ENCODE results near the gene PAQR3.

Gene PAQR3, protein sequence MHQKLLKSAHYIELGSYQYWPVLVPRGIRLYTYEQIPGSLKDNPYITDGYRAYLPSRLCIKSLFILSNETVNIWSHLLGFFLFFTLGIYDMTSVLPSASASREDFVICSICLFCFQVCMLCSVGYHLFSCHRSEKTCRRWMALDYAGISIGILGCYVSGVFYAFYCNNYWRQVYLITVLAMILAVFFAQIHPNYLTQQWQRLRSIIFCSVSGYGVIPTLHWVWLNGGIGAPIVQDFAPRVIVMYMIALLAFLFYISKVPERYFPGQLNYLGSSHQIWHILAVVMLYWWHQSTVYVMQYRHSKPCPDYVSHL

DNA sequence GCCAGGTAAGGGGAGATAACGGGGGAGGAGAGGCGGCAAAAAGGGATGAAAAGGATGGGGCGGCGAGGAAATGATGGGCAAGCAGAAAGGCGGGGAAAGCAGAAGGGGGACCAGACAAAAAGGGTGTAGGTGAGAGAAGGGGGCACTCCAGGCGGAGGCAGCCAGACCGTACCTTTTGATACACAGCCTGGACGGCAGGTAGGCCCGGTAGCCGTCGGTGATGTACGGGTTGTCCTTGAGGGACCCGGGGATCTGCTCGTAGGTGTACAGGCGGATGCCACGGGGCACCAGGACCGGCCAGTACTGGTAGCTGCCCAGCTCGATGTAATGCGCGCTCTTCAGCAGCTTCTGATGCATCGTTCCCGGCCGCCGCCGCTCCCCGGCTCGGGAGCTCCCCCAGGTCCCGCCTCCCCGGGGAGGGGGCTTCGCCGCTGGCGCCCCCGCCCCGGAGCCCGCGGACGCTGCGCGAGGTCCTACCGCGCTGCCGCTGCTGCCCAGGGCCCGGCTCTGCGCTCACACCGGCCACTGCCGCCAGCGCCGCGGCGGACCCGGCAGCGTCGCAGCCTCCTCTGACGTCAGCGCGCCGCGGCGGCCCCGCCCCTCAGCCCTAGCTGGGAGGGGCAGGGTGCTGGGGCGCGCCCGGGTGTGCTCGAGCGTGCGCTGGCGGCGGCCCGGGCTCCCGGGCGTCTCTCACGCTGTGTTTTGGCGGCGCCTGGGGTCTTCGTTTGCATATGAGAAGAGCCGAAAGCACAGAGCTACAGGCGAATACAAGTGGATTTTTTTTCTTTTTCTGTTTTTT lies at the start of gene PAQR3:
Gene PAQR3, minus strand, starts transcription at position 571 of the 799 bp plus-strand sequence. Its CDS starts 214 bp downstream, at position 357.
- DNase-seq: peak; percentile 90

DNA sequence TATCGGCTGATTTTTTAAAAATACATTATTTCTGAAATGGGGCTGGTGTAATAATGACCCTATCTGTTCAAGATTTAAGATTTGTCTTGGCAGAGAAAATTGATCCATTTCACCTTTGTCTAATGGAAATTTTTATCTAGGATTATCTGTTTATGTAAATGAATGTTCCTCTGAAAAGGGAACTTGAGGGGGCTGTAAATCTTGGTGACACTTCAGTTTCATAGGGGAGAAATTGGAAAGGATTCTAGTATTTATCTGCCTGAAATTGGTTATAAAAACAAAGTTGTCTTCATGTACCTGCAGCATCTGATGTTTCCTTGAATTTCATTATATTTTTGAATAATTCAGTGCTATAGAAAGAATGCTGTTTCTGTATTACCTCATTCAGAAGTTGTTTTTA lies 48.4 kb upstream of the PAQR3 start:
- DNase-seq: no peak

DNA sequence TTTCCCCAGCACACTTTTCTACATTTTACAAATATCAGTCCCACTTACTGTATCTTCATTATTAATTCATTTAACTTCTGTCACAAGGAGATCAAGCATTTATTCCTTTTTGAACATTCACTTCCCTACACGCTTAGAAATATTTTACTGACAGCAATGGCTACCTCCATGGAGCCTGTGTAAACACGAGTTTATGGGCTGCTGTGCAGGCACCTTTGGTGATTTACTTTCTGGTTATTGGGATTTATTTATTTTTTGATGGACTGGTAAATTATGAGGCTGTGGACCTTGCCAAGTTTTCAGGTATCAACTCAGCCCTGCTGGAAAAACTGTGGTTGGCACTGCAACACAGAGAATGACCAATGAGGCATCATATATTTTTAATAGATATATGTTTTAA lies 45.4 kb upstream of the PAQR3 start:
- DNase-seq: no peak

DNA sequence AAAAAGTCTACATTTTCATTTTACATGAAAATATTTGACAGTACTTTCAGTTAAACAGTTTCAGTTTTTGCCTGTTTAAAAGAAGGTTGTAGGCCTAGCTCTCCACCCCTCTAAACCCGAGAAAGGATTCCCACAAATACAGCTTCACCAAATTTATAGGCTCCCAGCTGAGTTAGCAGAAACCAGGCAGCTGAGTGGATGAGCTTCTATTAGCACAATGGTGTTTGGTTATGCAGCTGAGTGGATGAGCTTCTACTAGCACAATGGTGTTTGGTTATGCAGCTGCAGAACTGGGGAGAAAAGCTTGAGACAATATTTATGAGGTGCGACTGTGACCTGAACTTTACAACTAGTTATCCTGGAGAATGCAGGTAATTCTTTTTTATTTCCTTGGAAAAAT lies 36.6 kb upstream of the PAQR3 start:
- DNase-seq: no peak

DNA sequence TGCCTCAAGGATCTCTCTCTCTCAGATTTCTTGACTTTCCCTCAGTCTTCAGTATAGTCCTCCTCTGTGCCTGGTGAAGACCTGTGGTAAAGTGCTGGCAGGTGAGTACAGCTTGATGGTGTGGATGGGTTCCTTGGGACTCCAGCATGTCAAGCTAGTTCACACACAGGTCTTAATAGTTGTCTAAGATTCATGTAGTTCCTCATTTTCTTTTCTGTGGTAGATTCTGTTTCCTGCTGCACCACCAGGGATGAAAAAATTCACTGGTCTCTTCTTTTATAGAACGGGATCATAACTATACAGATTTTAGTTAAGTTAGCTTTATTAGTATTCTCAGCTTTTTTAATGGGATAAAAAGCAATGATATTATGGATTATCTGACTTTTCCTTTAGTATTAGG lies 32.5 kb upstream of the PAQR3 start:
- no peak for DNase-seq

DNA sequence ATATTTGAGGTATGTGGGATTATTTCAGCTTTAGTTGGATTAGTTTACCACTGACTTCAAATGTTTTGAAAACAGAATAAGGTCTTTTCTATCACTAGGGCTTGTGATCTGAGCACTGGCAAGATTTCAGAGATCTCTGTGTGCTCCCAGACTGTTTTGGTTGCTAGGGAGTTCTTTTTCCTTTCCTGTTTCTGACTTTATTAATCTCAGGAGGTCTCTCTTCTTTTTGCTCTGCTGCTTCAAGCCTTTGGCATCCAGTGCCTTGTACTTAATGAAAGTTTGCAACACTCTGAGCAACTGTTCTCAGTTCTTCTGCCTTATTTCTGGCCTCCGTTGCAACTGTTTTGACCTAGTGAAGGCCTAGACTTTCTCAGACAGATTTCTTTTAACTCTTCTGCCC lies 32.1 kb upstream of the PAQR3 start:
- DNase-seq: peak; percentile 44

DNA sequence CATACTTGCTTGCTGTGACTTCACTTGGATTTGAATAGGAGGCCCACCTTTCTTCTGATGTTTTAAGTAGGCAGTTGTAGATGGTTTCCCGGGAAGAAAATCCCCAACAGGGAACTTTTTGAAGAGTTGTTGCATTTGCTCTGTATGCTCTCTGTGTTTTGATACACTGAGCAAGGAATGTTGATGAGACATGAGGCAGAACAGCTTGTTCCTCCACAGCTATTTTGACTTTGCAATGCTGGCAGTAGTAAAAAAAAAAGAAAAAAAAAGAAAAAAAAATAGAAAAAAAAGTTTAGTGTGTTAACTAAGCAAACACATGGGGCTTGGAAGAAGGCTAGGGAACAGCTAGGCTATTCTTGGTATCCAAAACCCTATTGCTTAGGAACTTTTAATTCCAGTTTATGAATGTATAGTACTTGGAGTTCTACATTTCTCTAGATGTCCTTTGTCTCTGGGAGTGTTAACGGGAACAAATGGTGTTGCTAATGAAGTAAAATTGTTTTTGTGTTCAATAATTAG lies 23.4 kb upstream of the PAQR3 start:
- no peak for DNase-seq

DNA sequence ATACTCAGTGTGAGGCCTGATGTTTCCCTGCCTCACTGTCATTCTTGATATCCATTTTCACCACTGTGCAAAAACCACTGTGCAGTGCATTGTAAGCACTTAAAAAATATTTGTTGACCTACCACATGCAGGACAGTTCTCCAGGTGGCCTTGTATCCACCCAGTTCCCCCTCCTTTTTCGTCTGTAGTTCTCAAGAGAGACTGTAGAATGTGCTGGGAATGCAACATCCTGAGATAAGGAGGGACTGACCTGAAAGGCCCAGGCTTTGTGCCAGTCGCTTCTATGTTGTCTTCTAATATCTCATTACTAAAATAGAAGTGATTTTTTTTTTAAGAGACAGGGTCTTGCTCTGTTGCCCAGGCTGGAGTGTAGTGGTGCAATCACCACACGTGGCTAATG lies 21.7 kb upstream of the PAQR3 start:
- DNase-seq: no peak

DNA sequence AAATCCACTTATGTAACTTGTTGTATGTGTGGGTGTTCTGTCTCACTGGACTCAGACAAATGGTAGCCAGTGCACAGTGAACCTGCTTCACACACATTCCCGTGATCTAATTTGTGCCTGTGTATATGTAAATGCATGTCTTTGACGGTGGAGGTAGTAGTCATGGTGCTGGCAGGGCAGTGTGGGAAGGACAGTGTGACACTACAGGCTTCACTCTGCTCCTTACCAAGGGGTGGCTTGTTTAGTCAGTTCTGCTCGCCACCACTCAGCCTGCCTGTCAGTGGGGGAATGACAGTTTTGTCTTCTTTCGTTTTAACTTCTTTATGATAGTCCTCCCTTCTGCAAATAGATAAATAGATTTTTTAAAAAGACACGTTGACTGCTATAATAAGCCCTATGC lies 17.7 kb upstream of the PAQR3 start:
- DNase-seq: no peak

DNA sequence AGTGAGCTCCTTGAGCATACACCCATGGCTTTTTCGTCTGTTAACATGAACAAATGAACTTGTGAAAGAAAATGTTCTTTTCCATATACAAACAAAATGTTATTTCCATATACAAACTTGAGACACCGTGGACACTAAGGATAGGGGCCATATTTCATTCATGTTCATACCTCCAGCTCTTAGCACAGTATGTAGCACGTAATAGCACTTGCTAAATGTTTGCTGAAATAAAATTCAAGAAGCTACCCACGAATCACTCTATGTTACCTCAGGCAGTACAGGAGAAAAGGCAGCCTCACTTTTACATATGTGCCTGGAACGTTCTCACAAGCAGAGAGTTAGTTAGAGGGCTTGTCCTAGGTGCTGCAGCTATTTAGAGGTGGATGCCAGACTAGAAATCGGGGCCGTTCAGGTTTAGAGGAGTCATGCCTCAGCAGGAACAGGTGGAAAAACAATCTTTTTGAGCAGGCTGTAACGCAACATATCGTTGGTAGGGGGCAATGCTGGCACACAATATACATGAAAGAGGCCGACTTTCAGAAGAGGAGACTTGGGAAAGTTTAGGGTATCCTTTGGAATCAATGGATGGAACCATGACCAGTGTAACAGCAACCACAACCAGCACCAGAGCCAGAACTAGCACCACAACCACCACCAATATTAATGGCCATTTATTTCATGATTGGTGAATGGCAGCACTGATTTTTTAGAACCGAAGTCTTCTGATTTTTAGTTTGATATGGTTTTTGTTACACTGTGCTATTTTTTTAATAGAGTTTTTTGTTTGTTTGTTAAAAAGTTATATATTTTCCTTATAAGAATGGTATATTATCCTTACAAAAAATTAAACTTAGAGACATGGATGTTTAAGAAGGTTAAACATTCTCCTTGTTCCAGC lies 14.8 kb upstream of the PAQR3 start:
- peak; percentile 22 for DNase-seq

DNA sequence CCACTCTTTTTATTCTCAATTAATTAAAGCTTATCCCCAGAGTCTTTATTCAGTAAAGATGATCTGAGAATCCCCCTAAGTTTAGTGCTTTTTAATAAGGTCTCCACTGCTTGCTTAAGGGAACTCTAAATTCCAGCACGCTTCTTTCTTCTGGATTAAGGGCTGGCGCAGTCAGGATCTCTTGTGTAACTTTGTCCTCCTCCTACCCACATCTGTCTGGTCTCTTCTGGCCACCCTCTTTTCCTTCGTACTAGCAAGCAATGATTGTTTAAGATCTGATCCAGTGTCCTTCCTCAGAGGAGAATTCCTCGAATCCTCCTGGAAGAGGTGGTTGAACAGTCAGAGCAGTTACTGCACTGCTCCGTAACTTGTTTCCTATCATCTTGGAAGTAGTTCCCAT lies 14.0 kb upstream of the PAQR3 start:
- DNase-seq: no peak

DNA sequence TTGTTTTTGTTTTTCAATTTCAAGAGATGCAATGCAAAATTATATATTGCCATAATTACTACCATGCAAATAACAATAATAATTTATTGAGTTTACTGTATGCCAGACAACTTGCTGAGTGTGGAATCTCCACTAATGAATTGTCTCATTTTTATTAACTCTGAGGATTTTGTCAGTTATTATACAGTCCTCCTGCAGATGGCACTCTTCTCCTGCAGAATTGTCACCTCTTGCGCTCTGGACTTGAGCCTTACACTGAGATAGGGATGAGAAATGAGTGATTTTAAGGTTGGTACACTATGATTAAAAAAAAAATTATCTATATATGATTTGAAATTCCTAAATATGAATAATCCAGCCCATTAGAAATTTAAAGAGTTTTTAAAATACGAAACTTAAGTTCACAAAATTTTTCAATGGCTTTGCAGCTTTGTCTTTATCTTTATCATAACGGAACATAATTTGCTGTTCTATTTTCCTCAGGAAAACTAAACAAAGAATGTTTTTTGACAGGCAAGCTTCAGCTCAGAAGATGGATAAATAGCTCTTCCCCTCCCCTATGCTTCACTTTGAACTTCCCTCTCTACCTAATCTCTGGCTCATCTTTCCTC lies 12.7 kb upstream of the PAQR3 start:
- DNase-seq: peak; percentile 30

DNA sequence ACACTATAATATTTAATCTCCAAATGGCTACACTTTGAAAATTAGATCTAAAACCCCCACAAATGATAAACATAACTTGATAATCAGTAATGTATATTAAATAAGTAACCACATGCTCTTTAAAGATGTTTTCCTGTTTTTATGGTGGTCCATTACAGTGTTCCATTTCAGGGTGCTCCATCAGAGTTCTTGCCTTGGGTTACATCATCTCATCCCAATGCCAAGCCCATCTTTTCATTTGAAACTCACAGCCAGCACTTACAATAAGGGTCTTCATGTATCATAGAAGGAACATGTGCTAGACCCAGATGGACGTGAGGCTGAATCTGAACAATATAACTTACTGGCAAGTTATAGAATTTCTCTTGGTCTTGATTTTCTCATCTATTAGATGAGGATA lies 10.5 kb upstream of the PAQR3 start:
- DNase-seq: no peak

DNA sequence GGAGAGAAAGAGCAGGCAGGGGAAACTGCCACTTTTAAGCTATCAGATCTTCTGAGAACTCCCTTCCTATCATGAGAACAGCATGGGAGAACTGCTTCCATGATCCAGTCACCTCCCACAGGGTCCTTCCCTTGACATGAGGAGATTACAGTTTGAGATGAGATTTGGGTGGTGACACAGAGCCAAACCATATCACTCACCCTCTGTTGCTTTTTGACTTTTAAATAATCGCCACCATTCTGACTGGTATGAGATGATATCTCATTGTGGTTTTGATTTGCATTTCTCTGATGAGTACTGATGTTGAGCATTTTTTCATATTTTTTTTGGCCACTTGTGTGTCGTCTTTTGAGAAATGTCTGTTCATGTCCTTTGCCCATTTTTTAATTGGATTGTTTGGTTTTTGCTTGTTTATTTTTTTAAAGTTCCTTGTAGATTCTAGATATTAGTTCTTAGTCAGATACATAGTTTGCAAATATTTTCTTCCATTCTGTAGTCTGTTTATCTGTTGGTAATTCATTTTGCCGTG lies 6.5 kb upstream of the PAQR3 start:
- DNase-seq: no peak

DNA sequence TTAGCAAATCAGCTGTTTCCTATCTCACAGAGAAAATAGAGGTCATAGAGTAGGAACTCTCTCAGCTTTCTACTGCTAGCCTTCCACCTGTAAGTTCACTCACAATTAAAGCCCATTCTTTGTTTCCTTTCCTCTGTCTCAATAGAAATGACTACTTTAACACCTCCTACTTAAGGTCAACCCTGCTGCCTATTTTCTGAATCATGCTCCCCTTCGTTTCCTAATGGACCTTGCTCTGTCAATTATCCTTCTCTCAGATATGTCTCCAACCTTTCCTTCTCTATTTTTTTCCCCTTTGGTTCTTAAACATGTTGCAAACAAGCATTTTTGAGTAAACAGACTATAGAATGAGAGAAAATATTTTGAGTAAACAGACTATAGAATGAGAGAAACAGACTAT lies 5.1 kb upstream of the PAQR3 start:
- DNase-seq: no peak

DNA sequence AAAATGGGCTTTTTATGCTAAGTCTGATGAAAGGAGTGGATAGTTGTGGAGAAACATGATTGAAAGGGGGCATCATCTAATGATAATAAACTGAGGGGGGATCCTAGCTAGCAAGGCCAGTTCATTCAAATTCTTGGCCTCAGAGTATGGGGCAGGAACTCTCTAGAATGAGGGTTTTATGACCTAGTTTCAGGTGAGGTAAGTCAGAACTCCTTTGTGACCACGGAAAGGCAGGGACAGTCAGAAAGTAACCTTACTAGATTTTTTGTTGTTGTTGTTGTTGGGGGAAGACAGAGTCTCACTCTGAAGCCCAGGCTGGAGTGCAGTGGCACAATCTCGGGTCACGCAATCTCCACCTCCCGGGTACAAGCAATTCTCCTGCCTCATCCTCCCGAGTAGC lies 1.5 kb upstream of the PAQR3 start:
- no peak for DNase-seq

DNA sequence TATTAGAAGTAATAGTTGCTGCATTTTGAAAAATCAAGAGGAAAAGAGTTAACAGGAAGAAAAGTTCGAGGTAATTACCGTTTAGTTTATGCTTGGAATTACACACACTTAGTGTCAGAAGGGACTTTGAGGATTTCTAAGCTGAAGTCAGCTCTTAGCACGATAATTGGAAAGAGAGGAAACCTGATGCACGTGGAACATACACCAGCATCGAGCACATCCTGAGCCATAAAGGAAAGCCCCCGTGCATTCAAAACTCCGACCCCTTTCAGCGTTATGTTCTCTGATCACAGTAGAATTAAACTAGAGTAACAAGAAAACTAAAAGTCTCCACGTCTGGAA lies 400 bp upstream of the PAQR3 start:
- DNase-seq: no peak

DNA sequence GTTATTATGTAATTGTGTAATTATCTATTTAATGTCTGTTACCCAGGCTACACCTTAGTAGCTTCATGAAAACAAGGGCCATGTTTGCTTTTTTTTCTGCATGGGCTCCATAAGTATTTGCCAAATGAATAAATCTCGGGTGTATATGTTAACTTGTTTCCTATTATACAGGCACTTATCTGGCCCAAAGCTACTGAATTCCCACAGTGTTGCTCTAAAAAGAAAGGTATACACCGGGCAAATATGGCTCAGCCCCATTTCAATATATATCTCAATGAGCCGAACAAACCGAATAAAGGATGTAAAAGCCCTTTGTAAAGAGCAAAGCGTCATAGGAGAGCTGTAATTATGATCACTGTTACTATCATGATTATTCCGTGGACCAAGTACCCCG lies 767 bp downstream of the PAQR3 start:
- DNase-seq: no peak

DNA sequence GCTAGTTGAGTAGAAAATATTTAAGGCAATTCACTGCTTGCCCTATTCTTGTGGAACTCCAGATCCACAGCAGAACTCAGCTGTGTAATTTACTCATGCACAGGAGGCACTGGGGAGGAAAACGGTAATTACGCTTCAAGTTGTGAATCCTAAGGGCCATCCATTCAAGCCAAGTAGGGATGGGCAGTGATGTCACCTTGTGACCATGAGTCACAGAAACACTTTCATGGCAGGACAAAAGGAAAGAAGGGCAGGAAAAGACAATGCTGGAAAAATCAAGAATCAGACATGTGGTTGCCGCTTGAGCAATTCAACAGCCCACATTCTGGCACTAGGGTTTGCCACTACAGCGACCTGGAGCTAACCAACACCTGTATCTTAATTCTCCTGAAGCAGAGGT lies 1.4 kb downstream of the PAQR3 start:
- DNase-seq: no peak

DNA sequence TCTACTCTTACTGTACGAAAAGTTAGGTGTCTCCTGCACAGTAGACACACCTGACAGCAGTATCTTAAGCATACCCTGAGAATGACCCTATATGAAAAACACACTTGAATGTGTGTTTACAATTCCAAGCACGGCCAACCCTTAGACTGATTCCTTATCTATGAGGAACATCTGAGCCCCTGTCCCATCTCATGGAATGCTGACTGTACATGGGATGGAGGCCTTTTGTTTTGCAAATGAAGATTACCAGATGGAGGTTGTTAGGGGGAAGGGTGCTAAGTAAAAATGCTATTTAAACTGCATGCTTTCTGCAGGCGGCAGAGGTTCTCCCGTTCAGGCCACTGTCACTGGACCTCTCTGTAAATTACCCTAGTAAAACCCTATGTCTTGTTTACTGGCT lies 2.2 kb downstream of the PAQR3 start:
- DNase-seq: no peak

DNA sequence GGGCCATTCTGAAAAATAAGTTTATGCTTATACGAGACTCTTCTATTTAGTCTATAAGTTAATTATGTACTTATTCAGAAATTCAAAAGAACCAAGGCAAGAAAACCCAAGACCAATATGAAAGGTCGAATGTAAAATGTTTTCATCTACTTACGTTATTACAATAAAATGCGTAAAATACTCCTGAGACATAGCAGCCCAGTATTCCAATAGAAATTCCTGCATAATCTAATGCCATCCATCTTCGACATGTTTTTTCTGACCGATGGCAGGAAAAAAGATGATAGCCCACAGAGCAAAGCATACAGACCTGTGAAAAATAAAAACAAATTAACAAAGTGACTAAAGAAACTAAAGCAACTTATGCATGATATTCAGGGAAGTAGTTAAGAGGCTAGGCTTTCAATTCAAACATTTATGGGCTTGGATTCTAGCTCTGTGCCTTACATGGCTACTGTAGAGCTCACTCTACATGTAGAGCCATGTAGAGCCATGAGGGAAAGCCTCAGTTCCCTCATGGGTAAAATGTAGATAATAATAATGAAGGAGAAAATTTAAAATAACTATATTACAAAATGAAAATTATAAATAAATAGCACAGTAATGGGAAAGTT lies 9.1 kb downstream of the PAQR3 start:
- DNase-seq: no peak

DNA sequence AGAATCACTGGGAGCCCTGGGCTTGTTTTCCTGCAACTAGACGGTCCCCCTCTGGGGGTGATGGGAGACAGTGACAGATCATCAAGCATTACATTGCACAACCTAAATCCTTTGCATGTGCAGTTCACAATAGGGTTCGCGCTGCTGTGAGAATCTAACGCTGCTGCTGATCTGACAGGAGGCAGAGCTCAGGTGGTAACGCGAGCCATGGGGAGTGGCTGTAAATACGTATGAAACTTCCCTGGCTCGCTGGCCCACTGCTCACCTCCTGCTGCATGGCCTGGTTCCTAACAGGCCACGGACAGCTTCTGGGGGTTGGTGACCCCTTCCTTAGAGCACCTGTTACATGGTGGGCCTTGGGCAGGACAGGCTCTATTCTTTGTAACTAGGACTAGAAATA lies 10.4 kb downstream of the PAQR3 start:
- DNase-seq: no peak

All from right hindlimb (tissue), 1 donor.